ENCODE measurements around the gene GUCY2D. TPM values are rescaled to one million over a fixed set of nuclear protein-coding genes. Genes with fewer than 3 reads are reported as not detected.

GUCY2D gene
- total and polyA plus RNA-seq, 7 donors, result not detected

DNA sequence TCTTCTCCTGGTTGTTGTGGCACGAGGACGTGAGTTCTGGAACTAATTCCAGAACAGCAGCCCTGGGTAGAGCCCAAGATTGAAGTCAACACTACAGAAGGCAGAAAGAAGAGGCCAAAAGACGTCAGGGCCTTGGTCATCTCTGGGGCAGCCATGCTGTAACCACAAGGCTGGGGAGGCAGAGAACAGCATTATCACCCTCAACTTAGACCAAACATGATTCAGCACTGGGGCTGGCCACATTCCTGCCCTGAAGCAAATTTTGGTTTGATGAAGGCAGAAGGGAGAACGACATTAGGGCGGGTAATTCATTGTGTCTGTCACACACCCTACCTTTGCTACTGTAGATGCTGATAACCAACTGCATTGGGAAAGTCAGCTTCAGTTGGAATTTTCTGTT, 26.7 kb downstream of the GUCY2D start:
- 61 to 65% (median 64%) methylated on average over 5 of the region's 5 CpGs for WGBS, 3 donors
- Histone ChIP-seq H3K27me3 (ENCODE audit: insufficient read depth in 3 of 3, low read length in 2 of 3) (peaks cover 0 to 13% (median 3%) of the 10 kb centered on the region in 3 donors), H3K27ac (no peak overlapping the region), H3K36me3 (ENCODE audit: insufficient read depth in 1 of 2, low read depth in 1 of 2) (no peaks in the 10 kb centered on the region), H3K4me1 (no peaks in the 10 kb centered on the region), H3K4me3 (no peak overlapping the region), H3K9me3 (no peaks in the 10 kb centered on the region)
- TF ChIP-seq, protein P1, sequence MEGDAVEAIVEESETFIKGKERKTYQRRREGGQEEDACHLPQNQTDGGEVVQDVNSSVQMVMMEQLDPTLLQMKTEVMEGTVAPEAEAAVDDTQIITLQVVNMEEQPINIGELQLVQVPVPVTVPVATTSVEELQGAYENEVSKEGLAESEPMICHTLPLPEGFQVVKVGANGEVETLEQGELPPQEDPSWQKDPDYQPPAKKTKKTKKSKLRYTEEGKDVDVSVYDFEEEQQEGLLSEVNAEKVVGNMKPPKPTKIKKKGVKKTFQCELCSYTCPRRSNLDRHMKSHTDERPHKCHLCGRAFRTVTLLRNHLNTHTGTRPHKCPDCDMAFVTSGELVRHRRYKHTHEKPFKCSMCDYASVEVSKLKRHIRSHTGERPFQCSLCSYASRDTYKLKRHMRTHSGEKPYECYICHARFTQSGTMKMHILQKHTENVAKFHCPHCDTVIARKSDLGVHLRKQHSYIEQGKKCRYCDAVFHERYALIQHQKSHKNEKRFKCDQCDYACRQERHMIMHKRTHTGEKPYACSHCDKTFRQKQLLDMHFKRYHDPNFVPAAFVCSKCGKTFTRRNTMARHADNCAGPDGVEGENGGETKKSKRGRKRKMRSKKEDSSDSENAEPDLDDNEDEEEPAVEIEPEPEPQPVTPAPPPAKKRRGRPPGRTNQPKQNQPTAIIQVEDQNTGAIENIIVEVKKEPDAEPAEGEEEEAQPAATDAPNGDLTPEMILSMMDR (IDR thresholded peaks at IDR 0.05), result no peak
- DNase-seq, result no peak
- intact Hi-C loops (cut with DNase I), result loop anchor here in 1 of 2 donors (10.0 kb wide), 1 partner anchor 234 kb away; no protein-coding TSS in a partner anchor
- ATAC-seq, result no peak

DNA sequence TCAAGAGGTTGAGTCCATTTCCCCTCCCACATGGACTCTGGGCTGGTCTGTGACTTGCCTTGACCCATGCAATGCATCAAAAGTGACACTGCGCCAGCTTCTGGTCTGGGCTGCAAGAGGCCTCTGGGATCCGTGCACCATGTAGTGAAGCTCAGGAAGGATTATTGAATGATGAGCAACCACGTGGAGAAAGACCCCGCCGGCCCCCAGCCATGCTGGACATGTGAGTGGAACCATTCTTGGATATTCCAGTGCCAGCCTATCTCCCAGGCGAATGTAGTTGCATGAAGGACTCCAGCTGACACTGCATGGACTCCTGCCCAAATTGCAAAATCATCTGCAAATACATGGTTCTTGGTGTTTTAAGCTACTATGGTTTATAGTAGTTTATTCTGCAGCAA, 28.8 kb downstream of the GUCY2D start:
- peaks cover 0 to 21% (median 3%) of the 10 kb centered on the region in 3 donors for H3K27me3 ChIP-seq (ENCODE audit: insufficient read depth in 3 of 3, low read length in 2 of 3)
- intact Hi-C loops (cut with DNase I), result no loop called here

GRCh38 chr17:8031950-8032349, 29.5 kb downstream of the GUCY2D start:
- H3K4me1 ChIP-seq, result no peaks in the 10 kb centered on the region
- 94 to 97% (median 94%) methylated on average over 1 of the region's 1 CpG for WGBS, 3 donors
- H3K27me3 ChIP-seq (ENCODE audit: insufficient read depth in 3 of 3, low read length in 2 of 3), result peaks cover 0 to 21% (median 3%) of the 10 kb centered on the region in 3 donors
- intact Hi-C loops (cut with DNase I), result no loop called here
- H3K4me3 ChIP-seq, result no peak overlapping the region
- no peak for ATAC-seq
- H3K27ac ChIP-seq, result no peak overlapping the region
- no peak for DNase-seq
- H3K9me3 ChIP-seq, result no peaks in the 10 kb centered on the region
- no peaks in the 10 kb centered on the region for H3K36me3 ChIP-seq (ENCODE audit: insufficient read depth in 1 of 2, low read depth in 1 of 2)
- TF ChIP-seq, protein P1 (IDR thresholded peaks at IDR 0.05), result no peak

More for the DNA sequence above, 28.8 kb downstream of the GUCY2D start:
- WGBS, 3 donors, result 65 to 72% (median 71%) methylated on average over 6 of the region's 6 CpGs
- no peak for DNase-seq
- H3K36me3 ChIP-seq (ENCODE audit: insufficient read depth in 1 of 2, low read depth in 1 of 2), result no peaks in the 10 kb centered on the region
- H3K9me3 ChIP-seq, result no peaks in the 10 kb centered on the region
- no peak overlapping the region for H3K4me3 ChIP-seq
- TF ChIP-seq, protein P1 (IDR thresholded peaks at IDR 0.05), result no peak
- H3K27ac ChIP-seq, result no peak overlapping the region
- no peak for ATAC-seq
- no peaks in the 10 kb centered on the region for H3K4me1 ChIP-seq

DNA sequence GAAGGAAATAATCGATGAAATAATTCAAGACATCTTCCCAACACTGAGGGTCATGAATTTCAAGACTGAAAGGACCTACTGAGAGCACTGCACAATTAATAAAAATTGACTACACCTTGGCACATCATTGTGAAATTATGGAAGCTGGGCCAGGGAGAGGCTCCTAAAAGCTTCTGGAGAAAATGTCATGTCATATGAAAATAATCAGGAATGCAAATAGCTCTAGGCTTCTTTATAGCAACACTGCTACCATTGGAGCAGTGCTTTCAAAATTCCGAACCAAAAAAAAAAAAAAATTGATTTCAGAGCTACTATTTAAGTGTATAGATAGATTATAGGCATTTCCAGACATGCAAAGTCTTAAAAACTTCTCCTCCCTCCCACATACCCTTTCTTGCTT, 30.0 kb downstream of the GUCY2D start:
- Histone ChIP-seq H3K4me3 (no peak overlapping the region), H3K9me3 (no peaks in the 10 kb centered on the region), H3K4me1 (no peaks in the 10 kb centered on the region), H3K27me3 (ENCODE audit: insufficient read depth in 3 of 3, low read length in 2 of 3) (peaks cover 0 to 25% (median 5%) of the 10 kb centered on the region in 3 donors), H3K27ac (no peak overlapping the region), H3K36me3 (ENCODE audit: insufficient read depth in 1 of 2, low read depth in 1 of 2) (no peaks in the 10 kb centered on the region)
- ATAC-seq (no peak), DNase-seq (no peak)
- 81 to 84% (median 83%) methylated on average over 2 of the region's 2 CpGs for WGBS, 3 donors
- TF ChIP-seq, protein P1 (IDR thresholded peaks at IDR 0.05), result no peak
- intact Hi-C loops (cut with DNase I), result no loop called here

- DNase-seq (no peak), ATAC-seq (no peak)
- no peaks in the 10 kb centered on the region for H3K9me3 ChIP-seq
- no peak within 1 kb of the TSS for H3K4me3 ChIP-seq
- no peaks in the 10 kb centered on the region for H3K4me1 ChIP-seq
- intact Hi-C loops (cut with DNase I), result no loop called here
- TF ChIP-seq, protein P1 (IDR thresholded peaks at IDR 0.05), result no peak
- H3K36me3 ChIP-seq (ENCODE audit: insufficient read depth in 1 of 2, low read depth in 1 of 2), result no peaks in the 10 kb centered on the region
- no peak within 1 kb of the TSS for H3K27ac ChIP-seq
- WGBS, 3 donors, result 10 to 15% (median 11%) methylated on average over 29 to 37 of the region's 37 CpGs
- peaks cover 0 to 35% (median 5%) of the 10 kb centered on the region in 3 donors for H3K27me3 ChIP-seq (ENCODE audit: insufficient read depth in 3 of 3, low read length in 2 of 3)
These were observed 36.7 kb downstream of the GUCY2D start, which contains the start of gene ALOX15B for GRCh38 chr17:8038954-8039610. Gene ALOX15B (plus strand): TSS chr17:8039059. CDS start chr17:8039156, 97 bp downstream.

Measured in psoas muscle (tissue), 8 donors.